GM18867 (cell line): ENCODE measurements around the gene TMEM80.
A peak's percentile ranks its signal among the peaks of the same experiment; 100 is the strongest.

Source experiments
- ATAC-seq: cut with Tn5 transposase; IDR thresholded peaks from one replicate; pipeline ENCODE4 v1.9.1; 2021; ENCODE audit warnings: mild to moderate bottlenecking, moderate library complexity; ENCODE audit not compliant: unreplicated experiment

Gene TMEM80

GRCh38 chr11:742156-742546 lies 46.5 kb downstream of the TMEM80 start:
- ATAC-seq, result no peak

- no peak for ATAC-seq
Measured at GRCh38 chr11:742571-743201, 47.1 kb downstream of the TMEM80 start.

GRCh38 chr11:745428-745827 lies 49.8 kb downstream of the TMEM80 start:
- no peak for ATAC-seq

- peak; percentile 28 for ATAC-seq
Measured at GRCh38 chr11:746289-747157, 50.9 kb downstream of the TMEM80 start.

GRCh38 chr11:747158-748006 lies 51.8 kb downstream of the TMEM80 start, which contains the start of gene TALDO1:
TSS of gene TALDO1 (plus strand) at chr11:747464. CDS start at chr11:747482, 18 bp downstream.
- peak; percentile 82 for ATAC-seq

GRCh38 chr11:748007-748359 lies 52.4 kb downstream of the TMEM80 start:
- ATAC-seq, result peak; percentile 26

GRCh38 chr11:749731-750130 lies 54.1 kb downstream of the TMEM80 start:
- ATAC-seq, result no peak
